DMS53 (cell line): Measurements from ENCODE around the gene LRBA.
A peak's percentile ranks its signal among the peaks of the same experiment; 100 is the strongest.
"Not testable (repeated sequence)": the region's sequence is repeated elsewhere in the genome, so short reads cannot be mapped to it uniquely, and the experiment has no call there.

ENCODE experiments used
- DNase-seq: peaks from one replicate; lab custom pipeline; 2025; lab: John Stamatoyannopoulos, UW

LRBA gene

DNA sequence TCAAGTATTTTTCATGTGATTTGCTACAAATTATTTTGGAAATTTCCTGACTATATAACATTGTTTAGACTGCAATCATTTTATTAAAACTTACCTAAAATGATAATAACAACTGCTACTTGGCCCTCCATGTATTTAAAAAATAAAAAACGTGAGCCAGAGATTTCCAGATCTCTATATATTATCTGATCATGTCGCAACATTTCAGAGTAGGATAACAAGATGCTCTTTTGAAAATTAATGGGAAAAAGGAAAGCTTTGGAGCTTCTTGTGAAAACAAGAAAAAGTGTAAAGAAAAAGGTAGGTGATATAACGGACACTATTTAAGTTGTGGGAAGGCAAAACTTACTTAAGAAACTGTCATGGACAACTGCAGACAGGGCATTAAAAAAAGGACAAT lies 448.0 kb downstream of the LRBA start:
- no peak for DNase-seq

DNA sequence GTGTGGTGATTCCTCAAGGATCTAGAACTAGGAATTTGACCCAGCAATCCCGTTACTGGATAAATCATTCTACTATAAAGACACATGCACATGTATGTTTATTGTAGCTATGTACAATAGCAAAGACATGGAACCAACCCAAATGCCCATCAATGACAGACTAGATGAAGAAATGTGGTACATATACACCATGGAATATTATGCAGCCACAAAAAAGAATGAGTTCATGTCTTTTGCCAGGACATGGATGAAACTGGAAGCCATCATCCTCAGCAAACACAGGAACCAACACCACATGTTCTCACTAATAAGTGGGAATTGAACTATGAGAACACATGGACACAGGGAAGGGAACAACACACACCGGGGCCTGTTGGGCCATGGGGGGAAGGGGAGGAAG lies 450.1 kb downstream of the LRBA start:
- DNase-seq = not testable (repeated sequence)

DNA sequence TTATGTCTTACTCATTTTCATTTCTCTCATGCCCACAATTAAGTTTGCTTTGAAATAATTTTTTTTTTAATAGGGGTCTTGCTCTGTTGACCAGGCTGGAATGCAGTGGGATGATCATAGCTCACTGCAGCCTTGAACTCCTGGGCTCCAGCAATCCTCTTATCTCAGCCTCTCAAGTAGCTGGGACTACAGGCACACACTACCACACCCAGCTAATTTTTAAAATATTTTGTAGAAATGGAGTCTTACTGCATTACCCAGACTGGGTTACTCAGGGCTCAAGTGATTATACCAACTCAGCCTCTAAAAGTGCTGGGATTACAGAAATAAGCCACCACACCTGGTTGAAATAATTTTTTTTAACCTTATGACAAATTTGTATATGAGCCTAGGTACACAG lies 452.3 kb downstream of the LRBA start:
- DNase-seq = no peak

DNA sequence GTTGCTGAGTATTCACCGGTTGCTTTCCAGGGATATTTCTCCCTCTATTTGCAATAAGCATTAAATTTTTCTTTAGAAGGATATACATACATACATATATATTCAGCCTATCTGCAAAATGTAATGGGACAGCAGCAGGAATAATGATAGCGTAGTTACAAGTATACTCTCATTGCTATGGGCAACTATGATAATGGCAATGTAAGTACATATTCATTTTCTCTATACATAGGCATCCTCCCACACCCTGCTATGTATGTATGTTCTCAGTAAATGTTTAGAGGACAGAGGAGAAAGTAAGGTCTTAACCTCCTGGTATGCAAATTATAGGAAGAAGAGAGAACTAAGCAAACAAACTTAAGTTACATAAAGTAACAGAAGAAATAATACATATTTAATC lies 452.8 kb downstream of the LRBA start:
- no peak for DNase-seq

DNA sequence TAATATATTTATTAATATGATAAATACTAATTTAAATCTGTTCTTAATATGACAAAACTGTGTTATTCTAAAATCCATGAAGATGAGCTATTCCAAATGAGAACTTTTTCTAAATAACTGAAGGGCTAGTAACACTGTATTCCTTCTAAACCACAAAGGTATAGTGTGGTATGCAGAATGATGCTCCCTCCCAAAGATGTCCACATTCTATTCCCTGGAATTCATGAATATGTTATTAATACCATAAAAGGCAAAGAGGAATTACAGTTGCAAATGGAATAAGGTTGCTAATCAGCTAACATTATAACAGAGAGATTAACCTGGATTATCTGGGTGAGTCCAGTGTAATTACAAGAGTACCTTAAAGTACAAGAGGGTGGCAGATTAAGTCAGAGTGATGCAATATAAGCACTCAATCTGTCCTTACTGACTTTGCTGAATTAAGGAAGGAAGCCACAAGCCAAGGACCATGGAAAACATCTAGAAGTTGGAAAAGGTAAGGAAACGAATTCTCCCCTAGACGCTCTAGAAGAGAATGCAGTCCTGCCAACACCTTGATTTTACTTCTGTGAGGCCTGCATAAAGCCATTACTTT lies 453.8 kb downstream of the LRBA start:
- no peak for DNase-seq

DNA sequence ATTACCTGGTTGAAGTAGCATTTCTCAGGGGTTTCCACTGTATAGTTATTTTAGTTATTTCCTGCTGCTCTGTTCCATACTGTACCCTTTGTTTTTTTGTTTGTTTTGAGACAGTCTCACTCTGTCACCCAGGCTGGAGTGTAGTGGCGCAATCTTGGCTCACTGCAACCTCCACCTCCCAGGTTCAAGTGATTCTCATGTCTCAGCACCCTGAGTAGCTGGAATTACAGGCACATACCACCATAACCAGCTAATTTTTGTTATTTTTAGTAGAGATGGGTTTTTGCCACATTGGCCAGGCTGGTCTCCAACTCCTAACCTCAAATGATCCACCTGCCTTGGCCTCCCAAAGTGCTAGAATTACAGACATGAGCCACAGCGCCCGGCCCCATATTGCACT lies 457.3 kb downstream of the LRBA start:
- peak; percentile 19 for DNase-seq

DNA sequence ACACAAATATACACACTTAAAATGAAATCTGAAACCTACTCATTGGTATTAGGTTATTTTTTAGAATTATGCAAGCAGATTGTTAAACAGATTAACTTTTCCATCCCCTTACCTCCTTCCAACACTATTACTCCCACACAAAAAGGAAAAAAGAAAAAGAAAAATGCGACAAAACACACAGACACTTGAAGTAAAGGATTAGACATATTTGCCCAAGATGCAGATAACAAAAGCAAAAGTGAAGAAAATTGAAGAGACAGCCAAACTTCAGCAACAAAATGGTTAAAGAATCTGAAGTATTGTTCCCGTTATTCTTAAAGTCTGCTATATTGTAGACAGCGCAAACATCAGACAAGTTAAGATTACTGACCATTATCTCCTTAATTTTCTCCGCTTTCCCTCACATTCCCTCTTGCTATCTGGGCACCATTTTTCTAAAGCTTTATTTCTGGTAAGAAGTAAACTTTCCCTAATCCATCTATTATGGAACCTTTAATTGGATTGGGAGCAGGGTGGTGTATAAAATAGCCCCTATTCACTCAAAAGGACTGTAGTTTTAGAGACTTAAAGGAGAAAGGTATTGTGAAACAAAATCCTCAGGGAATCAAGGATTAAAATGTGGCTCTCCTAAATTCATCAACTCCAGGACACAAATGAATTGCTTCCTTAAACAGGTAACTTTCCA lies 467.8 kb downstream of the LRBA start:
- no peak for DNase-seq

DNA sequence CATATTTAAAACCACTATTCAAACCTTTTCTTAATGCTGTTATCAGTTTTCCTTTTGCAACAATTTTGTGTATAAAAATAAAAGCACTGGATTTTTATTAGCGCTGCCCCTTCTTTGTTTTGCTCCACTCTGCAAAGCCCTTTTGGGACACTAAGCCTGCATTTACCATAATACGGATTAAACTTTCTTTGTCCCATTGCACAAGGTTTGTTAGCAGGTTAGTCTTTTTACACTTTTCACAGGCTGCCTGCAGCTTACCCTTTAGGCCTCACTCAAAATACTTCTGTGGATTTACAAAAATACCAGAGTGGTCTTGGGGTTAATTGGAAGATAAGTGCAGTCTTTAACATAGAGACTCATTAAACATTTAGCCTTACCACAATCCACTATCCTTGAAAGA lies 468.8 kb downstream of the LRBA start:
- no peak for DNase-seq

DNA sequence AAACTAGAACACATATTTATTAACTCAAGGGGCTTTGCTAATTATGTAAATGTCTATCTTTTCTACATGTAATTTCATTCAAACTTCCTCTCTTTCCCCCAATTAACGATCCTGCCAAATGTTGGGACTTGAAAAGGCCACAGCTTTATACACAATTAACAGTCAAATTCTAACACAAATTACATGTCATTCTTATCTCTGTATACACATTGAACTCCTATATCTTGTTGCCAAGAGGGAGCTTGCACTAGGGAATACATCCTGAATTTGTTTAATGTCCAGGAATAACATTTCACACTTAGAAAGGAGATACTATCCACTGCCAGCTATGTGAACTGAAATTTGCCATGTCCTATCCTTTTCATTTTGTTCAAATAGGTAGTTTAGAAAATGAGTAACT lies 472.0 kb downstream of the LRBA start:
- DNase-seq = no peak

DNA sequence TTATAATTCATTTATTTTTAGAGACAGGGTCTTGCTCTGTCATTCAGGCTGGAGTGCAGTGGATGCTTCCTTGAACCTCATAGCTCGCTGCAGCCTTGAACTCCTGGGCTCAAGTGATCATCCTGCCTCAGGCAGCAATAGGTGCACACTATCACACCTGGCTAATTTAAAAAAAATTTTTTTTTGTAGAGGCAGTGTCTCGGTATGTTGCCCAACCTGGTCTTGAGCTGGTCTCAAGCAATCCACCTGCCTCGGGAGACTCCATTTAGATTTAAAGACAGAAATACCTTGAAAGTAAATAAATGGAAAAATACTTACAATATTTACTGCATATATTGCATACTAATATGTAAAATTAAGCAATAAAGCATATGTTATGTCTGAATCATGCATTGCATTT lies 473.4 kb downstream of the LRBA start:
- DNase-seq = no peak

DNA sequence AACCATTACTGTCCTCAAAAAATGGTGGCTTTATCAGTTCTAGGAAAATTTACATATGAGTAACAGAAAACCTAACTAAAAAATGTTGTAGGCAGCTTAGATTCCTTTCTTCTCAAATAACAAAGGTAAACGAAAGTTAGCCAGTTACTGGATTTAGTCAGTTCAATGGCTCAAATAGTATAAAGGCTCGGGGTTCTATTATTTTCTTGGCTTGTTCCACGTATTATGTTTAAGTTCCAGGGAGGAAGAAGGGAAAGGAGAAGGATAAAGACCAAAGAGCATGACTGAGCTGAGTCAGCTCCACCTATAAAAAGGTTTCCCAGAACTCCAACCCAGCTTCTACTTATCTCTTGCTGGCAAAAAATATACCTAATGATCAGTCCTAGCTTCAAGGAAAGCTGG lies 474.1 kb downstream of the LRBA start:
- DNase-seq = no peak

DNA sequence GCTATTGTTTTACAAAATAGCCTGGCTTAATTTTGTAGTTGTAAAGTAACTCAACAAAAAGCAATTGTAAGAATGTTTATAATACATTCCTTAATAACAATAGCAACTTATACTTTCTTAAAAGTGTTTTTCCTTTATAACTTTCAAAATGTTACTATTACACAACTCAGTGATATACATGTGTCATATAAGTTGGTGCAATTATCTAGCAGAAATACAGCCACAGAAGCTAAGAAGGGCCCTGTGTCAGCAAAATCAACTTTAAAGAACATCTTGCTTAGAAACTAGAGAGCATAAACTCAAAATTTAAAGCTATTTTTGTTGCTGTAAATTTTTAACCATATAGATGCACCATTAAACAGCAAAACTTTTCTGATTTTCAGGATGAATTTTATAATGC lies 474.5 kb downstream of the LRBA start:
- no peak for DNase-seq

DNA sequence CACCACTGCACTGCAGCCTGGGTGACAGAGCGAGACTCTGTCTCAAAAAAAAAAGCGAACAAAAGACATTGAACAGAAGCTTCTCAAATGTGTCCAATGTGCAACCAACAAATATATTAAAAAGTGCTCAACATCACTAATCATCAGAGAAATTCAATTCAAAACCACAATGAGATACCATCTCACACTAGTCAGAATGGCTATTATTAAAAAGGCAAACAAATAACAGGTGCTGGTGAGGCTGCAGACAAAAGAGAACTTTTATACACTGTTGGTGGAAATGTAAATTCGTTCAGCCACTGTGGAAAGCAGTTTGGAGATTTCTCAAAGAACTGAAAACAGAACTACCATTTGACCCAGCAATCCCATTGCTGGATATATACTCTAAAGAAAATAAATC lies 477.2 kb downstream of the LRBA start:
- DNase-seq = not testable (repeated sequence)

DNA sequence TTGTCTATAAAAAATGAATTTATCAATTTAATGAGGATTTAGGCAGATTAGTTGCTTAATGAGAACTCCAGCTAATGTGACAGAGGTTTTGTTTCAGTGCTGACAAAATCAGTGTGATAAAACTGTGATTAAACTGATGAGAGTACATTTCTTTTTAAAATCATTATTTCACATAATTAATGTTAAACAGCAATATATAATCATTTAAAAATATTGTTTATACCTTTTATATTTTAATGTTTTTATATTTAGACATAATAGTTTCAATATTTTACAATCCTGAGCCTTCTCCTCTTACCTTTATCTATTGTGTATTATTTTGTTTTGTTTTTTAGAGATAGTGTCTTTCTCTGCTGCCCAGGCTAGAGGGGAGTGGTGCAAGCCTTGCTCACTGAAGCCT lies 480.3 kb downstream of the LRBA start:
- no peak for DNase-seq

DNA sequence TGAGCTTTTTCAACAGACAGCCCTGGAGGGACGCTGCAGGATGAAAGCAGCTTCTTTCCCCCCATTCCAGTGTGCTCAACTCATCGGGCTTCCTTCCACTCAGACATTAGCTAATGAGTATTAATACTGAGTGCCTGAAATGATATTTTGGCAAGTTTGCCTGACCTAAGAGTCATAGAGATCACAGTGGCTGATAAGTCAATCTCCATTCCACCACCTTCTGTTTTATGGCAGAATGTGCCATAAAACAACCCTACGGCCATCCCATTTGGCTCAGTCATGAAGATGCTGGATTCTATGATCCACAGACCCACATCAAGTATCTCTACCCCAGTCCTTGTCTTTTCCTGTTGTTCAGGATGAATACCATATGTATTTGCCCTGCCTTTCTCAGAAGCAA lies 481.4 kb downstream of the LRBA start:
- DNase-seq = no peak

DNA sequence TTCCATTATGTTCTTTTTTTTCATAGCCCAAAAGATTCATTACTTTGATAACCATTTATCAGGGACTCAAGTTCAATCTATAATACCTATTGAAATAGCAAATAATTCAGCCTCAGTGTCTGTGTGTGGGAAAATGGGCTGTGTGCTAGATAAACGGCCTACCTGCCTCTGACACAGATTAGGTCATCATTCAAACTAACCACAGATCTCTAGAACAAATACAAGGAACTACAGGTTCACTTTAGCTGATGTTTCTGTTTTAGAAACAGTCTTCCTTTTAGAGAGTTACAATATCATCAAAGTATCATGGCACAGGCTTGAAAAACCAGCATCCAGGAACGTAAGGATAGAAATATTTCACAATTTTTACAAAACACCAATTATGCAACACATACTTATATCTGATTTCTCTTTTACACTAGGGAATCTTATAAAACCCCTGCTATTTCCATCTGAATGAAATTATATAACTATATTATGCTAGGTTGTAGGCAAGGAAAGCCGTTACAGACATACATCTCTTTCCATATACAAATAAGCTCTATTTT lies 489.7 kb downstream of the LRBA start:
- peak; percentile 6 for DNase-seq

DNA sequence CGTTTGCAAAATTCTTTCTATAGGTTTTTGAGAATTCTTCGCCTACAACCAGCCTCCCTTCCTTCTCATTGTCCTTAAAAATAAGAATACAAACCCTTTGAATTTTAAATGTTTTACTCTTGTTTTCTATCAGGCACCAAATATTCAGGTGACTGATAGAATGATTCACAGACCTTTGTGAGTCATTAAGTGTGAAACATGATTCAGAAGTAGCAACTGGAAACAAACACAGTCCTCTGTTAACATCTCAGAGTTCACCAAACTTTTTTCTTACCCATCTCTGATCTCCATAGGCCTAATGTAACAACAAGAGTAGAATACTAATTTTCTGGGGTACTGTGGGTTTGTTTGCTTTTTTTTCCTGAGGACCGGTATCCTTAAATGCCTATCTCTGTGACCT lies 496.5 kb downstream of the LRBA start:
- DNase-seq = peak; percentile 28

DNA sequence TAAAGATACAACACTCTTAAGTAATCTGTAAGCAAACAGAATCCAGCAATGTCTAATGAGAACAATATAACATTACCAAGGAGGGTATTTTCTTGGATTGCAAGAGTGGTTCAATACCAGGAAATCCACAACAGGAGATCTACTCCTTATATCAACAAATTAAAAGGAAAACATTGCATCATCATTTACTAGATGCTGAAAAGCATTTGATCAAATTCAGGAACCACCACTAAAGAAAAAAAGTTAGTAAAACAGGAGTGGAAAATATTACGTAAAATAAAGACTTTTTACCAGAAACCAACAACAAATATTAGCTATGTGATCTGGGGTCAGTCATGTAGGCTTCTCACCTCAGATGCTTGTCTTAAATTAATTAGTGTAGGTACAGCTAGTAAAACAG lies 499.9 kb downstream of the LRBA start:
- DNase-seq = no peak

DNA sequence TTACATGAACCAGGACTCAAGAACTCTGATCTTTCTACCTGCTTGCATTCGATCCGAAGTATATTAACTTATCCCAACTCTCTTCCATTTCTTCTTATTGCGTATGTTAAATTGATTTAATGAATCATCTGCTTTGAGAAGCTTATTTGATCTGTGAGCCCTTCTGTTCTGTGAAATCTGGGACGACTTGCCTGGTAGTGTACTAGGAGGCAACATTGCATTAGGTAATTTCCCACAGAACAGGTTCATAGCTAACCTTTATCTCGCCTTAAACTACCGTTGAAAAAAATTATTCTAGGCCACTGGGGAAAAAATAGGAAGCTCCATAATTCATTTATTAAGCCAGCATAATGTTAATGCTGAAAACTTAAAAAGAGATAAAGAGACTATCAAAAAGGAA lies 500.4 kb downstream of the LRBA start:
- DNase-seq = peak; percentile 13

DNA sequence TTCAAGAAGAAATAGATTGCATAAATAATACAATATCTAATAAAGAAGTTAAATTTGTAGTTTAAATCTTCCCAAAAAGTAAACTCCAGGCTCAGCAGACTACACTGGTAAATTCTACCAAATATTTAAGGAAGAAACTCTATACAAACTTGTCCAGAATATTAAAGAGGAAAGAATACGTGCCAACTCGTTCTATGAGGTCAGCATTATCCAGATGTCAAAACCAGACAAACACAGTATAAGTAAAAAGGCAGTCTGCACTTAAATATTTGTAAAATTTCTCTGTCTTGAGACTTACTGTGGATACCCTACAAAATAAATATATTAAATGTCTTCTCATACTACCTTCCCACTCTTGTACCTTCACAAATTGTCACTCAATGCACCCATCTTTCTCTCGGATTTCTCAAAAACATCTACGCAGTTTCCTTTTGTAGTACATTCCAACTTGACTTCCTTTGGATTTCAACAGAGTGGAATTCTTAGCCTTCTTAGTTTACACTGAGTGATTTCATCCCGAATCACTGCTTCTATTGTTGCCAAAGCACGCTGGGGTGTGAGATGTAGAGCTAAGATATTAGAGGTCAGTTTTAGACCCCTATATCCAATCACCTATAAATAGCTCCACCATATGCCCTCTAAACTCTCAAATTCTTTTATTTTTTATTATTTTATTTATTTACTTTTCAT lies 504.8 kb downstream of the LRBA start:
- DNase-seq = no peak

DNA sequence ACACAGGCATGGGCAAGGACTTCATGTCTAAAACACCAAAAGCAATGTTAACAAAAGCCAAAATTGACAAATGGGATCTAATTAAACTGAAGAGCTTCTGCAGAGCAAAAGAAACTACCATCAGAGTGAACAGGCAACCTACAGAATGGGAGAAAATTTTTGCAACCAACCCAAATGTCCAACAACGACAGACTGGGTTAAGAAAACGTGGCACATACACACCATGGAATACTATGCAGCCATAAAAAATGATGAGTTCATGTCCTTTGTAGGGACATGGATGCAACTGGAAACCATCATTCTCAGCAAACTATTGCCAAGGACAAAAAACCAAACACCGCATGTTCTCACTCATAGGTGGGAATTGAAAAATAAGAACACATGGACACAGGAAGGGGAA lies 507.4 kb downstream of the LRBA start:
- not testable (repeated sequence) for DNase-seq

DNA sequence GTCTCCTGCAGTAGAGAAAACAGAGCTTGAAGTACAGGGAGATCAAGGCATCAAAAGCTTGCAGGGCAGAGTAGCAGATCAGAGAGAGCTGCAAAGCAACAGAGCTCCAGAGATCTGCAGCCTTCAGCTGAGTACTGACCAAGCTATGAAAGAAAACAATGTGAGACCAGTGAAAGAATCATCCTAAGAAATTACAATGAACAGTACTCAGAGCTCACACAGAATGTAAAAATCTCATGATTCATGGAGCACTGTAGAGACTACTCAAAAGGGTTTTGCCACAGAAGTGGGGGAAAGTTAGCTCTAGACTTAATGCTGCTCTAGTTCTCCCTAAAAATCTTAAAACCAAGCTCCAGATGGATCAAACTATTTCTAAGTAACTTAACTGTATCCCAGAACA lies 513.1 kb downstream of the LRBA start:
- DNase-seq = no peak

DNA sequence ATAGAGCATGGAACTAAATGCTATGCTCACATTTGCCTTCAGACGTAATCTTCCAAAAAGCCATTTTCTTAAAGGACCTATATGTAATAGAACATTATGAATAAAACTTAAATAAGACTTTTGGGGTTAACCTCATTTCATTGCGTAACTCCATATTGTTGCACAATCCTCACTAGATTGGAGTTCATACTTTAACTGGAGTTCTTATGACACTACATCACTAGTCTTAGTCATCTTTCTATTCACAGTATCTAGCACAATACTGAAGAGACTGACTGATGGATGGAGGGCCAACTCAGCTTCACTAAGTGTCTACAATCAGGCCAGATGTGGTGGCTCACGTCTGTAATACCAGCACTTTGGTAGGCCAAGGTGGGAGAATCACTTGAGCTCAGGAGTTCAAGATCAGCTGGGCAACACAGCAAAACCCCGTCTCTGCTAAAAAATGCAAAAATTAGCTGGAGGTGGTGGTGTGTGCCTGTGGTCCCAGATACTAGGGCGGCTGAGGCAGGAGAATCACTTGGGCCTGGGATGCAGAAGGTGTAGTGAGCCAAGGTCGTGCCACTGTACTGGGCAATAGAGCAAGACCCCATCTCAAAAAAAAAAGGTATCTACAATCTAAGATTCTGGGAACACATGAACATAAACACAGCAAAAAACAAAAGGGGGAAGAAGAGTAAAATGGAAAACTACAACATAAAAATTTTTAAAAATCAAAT lies 513.9 kb downstream of the LRBA start:
- no peak for DNase-seq
